AG10803 (cell line): Measurements from ENCODE around the gene DSG2.
"Not testable (repeated sequence)": the region's sequence is repeated elsewhere in the genome, so short reads cannot be mapped to it uniquely, and the experiment has no call there.

Experiments
- DNase-seq: peaks from one replicate; pipeline ENCODE4 v3.0.0; 2010; ENCODE audit warnings: low read depth
- H3K4me3 ChIP-seq: 2 replicates; pipeline ENCODE4 v1.5.1; 2011; ENCODE audit warnings: mild to moderate bottlenecking, low read length, control low read depth
- TF ChIP-seq, protein P1 (sequence below): conservative IDR thresholded peaks from 2 replicates; pipeline ENCODE4 v1.5.1; 2011; ENCODE audit warnings: mild to moderate bottlenecking, low read length, control low read depth, inconsistent platforms

The DSG2 gene

DNA sequence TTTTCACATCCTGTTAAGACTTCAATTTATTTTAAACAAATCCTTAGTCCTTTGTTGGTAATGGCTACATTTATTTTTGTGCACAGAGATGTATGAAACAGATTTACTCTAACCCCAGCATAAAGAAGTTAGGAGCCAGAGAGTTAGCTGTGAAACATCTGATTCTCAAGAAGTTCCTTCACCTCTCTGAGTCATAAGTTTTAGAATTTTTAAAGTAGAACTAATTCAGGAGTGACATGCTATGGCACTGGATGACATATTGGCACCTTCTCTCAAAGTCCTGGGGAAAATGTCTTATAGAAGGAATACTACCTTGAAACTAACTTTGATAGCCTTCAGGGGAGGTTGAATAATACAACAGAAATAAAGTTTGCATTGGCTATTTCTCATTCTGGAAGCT lies 6.4 kb upstream of the DSG2 start:
- TF ChIP-seq, protein P1, sequence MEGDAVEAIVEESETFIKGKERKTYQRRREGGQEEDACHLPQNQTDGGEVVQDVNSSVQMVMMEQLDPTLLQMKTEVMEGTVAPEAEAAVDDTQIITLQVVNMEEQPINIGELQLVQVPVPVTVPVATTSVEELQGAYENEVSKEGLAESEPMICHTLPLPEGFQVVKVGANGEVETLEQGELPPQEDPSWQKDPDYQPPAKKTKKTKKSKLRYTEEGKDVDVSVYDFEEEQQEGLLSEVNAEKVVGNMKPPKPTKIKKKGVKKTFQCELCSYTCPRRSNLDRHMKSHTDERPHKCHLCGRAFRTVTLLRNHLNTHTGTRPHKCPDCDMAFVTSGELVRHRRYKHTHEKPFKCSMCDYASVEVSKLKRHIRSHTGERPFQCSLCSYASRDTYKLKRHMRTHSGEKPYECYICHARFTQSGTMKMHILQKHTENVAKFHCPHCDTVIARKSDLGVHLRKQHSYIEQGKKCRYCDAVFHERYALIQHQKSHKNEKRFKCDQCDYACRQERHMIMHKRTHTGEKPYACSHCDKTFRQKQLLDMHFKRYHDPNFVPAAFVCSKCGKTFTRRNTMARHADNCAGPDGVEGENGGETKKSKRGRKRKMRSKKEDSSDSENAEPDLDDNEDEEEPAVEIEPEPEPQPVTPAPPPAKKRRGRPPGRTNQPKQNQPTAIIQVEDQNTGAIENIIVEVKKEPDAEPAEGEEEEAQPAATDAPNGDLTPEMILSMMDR: no peak
- no peak overlapping the region for H3K4me3 ChIP-seq
- DNase-seq: no peak

GRCh38 chr18:31492671-31493070 lies 5.3 kb upstream of the DSG2 start:
- DNase-seq: no peak
- TF ChIP-seq, protein P1: no peak

DNA sequence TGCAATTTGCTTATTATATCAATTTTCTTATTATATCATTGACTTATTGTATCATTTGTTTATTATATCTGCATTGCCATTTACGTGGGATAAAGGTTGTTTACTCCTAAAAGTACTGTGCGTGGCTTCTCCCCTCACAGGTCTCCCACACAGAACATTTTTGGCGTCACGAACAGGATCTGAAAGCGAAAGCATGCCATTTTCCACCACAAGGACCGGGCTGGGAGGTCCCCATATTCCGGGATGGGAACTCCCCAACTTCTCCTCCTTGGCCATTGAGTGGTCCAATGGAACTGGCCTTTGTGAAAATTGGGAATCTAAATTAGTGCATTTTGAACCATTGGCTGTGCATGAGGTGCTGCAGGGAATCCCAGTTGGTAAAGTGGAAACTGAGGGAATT lies 4.8 kb upstream of the DSG2 start:
- TF ChIP-seq, protein P1: no peak
- DNase-seq: no peak
- H3K4me3 ChIP-seq: no peak overlapping the region

More at GRCh38 chr18:31492671-31493070, 5.3 kb upstream of the DSG2 start:
- no peak overlapping the region for H3K4me3 ChIP-seq

- TF ChIP-seq, protein P1: no peak
Observed at GRCh38 chr18:31493941-31494340, 4.0 kb upstream of the DSG2 start.

DNA sequence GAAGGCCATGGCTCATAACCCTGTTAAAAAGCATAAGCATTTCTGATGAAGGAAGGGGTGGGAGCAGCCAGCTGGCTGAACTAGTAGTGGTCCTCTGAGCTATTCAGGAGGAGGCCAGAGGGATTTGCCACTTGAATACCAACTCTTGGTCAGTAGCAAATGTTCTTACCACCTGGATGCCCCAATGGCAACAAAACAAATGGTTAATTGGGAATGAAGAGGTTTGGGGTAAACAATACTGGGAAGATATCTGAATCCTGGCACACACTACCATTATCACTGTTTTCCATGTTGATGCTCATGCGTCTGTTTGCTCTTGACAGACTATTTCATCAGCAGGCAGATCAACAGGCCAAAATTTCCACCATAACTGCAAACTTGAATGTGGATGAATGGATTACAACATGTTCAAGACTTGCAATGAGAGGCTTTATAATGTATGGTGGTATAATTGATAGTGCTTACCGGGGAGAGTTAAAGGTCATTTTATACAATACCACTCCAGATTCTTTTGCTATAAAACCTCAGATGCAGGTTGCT lies 3.2 kb upstream of the DSG2 start:
- not testable (repeated sequence) for DNase-seq, H3K4me3 ChIP-seq

More at GRCh38 chr18:31493941-31494340, 4.0 kb upstream of the DSG2 start:
- no peak for DNase-seq
- no peak overlapping the region for H3K4me3 ChIP-seq

- TF ChIP-seq, protein P1: no peak
- H3K4me3 ChIP-seq: no peak overlapping the region
- no peak for DNase-seq
Observed at GRCh38 chr18:31497404-31497835, 557 bp upstream of the DSG2 start.

- DNase-seq: no peak
- peak overlapping the region; percentile 38; the same call in 1 of the 2 replicates for H3K4me3 ChIP-seq
- TF ChIP-seq, protein P1: no peak
Observed at GRCh38 chr18:31498574-31499524, 872 bp downstream of the DSG2 start.
